ENCODE measurements around the gene NEK10. TPM values are rescaled to one million over a fixed set of nuclear protein-coding genes. Genes with fewer than 3 reads are reported as not detected.

Gene NEK10
- total and polyA plus RNA-seq, 5 donors = 3.1 to 16.9 (median 9.5) TPM

DNA sequence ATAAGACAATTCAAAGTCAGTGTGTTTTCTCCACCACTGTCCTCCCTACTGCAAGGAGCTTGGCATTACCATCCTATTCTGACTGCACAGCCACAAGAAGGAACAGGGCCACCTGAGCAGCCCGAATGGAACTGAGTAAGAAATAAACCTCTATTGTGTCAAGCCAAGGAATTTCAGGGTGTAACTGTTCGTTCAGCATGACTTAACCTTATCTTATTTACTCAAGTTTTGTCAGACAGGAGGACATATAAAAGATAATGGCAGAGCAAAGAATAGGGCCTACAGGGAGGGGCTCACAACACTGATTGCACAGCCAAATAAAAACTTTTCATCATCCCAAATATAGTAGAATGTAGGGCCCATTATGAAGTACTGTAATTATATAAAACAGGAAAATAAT is 236.1 kb downstream of the NEK10 start:
- Histone ChIP-seq H3K27ac (ENCODE audit: low read length) (no peak overlapping the region), H3K9me3 (ENCODE audit: control insufficient read depth, low read length) (no peaks in the 10 kb centered on the region), H3K4me3 (ENCODE audit: low read length) (no peak overlapping the region), H3K27me3 (ENCODE audit: control insufficient read depth, insufficient read depth) (no peaks in the 10 kb centered on the region), H3K4me1 (ENCODE audit: control insufficient read depth, insufficient read depth, low read length) (no peaks in the 10 kb centered on the region)
- ATAC-seq (no peak), DNase-seq (no peak)
- intact Hi-C loops (cut with DNase I) = loop anchor here (10.0 kb wide), 2 partner anchors 122 to 142 kb away; no protein-coding TSS in a partner anchor
- WGBS = 45% methylated on average over 2 of the region's 2 CpGs

GRCh38 chr3:27130796-27131195 is 238.4 kb downstream of the NEK10 start:
- no peaks in the 10 kb centered on the region for H3K4me1 ChIP-seq (ENCODE audit: control insufficient read depth, insufficient read depth, low read length)
- H3K27ac ChIP-seq (ENCODE audit: low read length) = no peak overlapping the region
- ATAC-seq (no peak), DNase-seq (no peak)
- no peak overlapping the region for H3K4me3 ChIP-seq (ENCODE audit: low read length)
- no peaks in the 10 kb centered on the region for H3K9me3 ChIP-seq (ENCODE audit: control insufficient read depth, low read length)
- WGBS = 94% methylated on average over 1 of the region's 1 CpG
- intact Hi-C loops (cut with DNase I) = loop anchor here (10.0 kb wide), 2 partner anchors 124 to 144 kb away; no protein-coding TSS in a partner anchor
- no peaks in the 10 kb centered on the region for H3K27me3 ChIP-seq (ENCODE audit: control insufficient read depth, insufficient read depth)

GRCh38 chr3:27127879-27128278 is 241.3 kb downstream of the NEK10 start:
- no peak overlapping the region for H3K27ac ChIP-seq (ENCODE audit: low read length)
- ATAC-seq (no peak), DNase-seq (no peak)
- intact Hi-C loops (cut with DNase I) = no loop called here
- H3K4me3 ChIP-seq (ENCODE audit: low read length) = no peak overlapping the region
- WGBS = 71% methylated on average over 3 of the region's 3 CpGs
- no peaks in the 10 kb centered on the region for H3K27me3 ChIP-seq (ENCODE audit: control insufficient read depth, insufficient read depth)
- no peaks in the 10 kb centered on the region for H3K4me1 ChIP-seq (ENCODE audit: control insufficient read depth, insufficient read depth, low read length)
- no peaks in the 10 kb centered on the region for H3K9me3 ChIP-seq (ENCODE audit: control insufficient read depth, low read length)

- DNase-seq = no peak
- WGBS = 95% methylated on average over 2 of the region's 2 CpGs
- Histone ChIP-seq H3K27me3 (ENCODE audit: control insufficient read depth, insufficient read depth) (no peaks in the 10 kb centered on the region), H3K4me3 (ENCODE audit: low read length) (no peak overlapping the region), H3K27ac (ENCODE audit: low read length) (no peak overlapping the region), H3K4me1 (ENCODE audit: control insufficient read depth, insufficient read depth, low read length) (no peaks in the 10 kb centered on the region), H3K9me3 (ENCODE audit: control insufficient read depth, low read length) (no peaks in the 10 kb centered on the region)
- ATAC-seq = no peak
- intact Hi-C loops (cut with DNase I) = no loop called here
Measured at GRCh38 chr3:27127195-27127594, 242.0 kb downstream of the NEK10 start.

DNA sequence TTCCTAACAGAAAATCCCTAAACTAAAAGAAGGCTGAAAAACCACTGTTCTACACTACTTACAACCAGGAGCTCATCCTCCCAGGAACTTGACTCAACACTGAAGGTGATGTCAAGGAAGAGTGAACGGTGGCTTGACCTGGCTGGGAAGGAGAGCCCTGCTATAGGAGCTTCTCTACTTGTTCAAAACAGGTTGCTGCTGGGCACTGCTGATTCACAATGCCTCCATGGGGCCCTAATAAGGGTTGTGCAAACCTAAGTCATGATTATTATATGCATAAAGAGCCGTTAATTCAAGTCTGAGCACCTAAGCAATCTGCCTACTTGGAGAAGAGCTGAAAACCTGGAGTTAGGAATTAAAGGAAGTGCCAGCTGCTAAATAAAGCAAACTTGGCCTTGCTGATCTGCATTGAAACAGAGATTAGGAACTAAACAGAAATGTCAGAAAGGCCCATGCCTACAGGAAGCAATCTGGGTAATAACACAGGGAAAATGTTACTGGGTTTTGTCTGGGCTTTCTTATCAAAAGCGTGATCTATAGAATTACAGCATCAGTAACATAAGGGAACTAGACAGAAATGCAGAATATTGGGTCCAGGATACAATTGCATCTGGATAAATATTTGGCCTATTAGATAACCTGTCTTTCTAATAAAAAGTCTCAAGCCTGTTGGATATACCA is 243.2 kb downstream of the NEK10 start:
- ATAC-seq (no peak), DNase-seq (no peak)
- intact Hi-C loops (cut with DNase I) = no loop called here
- 83% methylated on average over 3 of the region's 3 CpGs for whole genome bisulfite sequencing
- H3K4me1 ChIP-seq (ENCODE audit: control insufficient read depth, insufficient read depth, low read length) = no peaks in the 10 kb centered on the region
- H3K27ac ChIP-seq (ENCODE audit: low read length) = no peak overlapping the region
- no peaks in the 10 kb centered on the region for H3K27me3 ChIP-seq (ENCODE audit: control insufficient read depth, insufficient read depth)
- no peaks in the 10 kb centered on the region for H3K9me3 ChIP-seq (ENCODE audit: control insufficient read depth, low read length)
- H3K4me3 ChIP-seq (ENCODE audit: low read length) = no peak overlapping the region

- DNase-seq (no peak), ATAC-seq (no peak)
- 35% methylated on average over 3 of the region's 3 CpGs for WGBS
- intact Hi-C loops (cut with DNase I) = no loop called here
- Histone ChIP-seq H3K27me3 (ENCODE audit: control insufficient read depth, insufficient read depth) (no peaks in the 10 kb centered on the region), H3K9me3 (ENCODE audit: control insufficient read depth, low read length) (no peaks in the 10 kb centered on the region), H3K27ac (ENCODE audit: low read length) (no peak overlapping the region), H3K4me3 (ENCODE audit: low read length) (no peak overlapping the region), H3K4me1 (ENCODE audit: control insufficient read depth, insufficient read depth, low read length) (no peaks in the 10 kb centered on the region)
Measured at GRCh38 chr3:27119639-27120038, 249.5 kb downstream of the NEK10 start.

- Histone ChIP-seq H3K4me3 (ENCODE audit: low read length) (no peak overlapping the region), H3K4me1 (ENCODE audit: control insufficient read depth, insufficient read depth, low read length) (no peaks in the 10 kb centered on the region), H3K27ac (ENCODE audit: low read length) (no peak overlapping the region), H3K27me3 (ENCODE audit: control insufficient read depth, insufficient read depth) (no peaks in the 10 kb centered on the region), H3K9me3 (ENCODE audit: control insufficient read depth, low read length) (no peaks in the 10 kb centered on the region)
- 94% methylated on average over 1 of the region's 1 CpG for WGBS
- no peak for ATAC-seq
- intact Hi-C loops (cut with DNase I) = no loop called here
- no peak for DNase-seq
Measured at GRCh38 chr3:27115352-27115751, 253.8 kb downstream of the NEK10 start.

DNA sequence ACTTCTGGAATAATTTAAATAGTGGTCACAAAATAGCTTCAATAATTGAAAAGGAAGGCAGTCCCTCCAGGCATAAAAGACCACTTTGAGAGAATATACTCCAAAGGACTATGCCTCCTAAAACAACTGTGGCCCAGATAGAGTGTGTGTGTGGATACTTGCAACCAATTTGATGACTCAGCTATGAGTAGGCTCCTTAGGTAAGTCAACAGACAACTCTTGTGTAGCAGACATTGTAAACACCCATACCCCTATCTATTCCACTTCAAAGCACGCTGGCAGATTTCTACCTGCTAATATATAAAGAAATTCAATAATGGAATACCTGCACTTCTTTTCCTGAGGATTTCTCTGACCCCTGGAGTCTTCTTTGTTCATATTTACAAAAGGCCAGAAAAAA is 254.5 kb downstream of the NEK10 start:
- 98% methylated on average over 1 of the region's 1 CpG for WGBS
- Histone ChIP-seq H3K9me3 (ENCODE audit: control insufficient read depth, low read length) (no peaks in the 10 kb centered on the region), H3K4me1 (ENCODE audit: control insufficient read depth, insufficient read depth, low read length) (no peaks in the 10 kb centered on the region), H3K27me3 (ENCODE audit: control insufficient read depth, insufficient read depth) (no peaks in the 10 kb centered on the region), H3K4me3 (ENCODE audit: low read length) (no peak overlapping the region), H3K27ac (ENCODE audit: low read length) (no peak overlapping the region)
- ATAC-seq (no peak), DNase-seq (no peak)
- intact Hi-C loops (cut with DNase I) = no loop called here

- WGBS = 64% methylated on average over 2 of the region's 2 CpGs
- Histone ChIP-seq H3K4me3 (ENCODE audit: low read length) (no peak overlapping the region), H3K27me3 (ENCODE audit: control insufficient read depth, insufficient read depth) (no peaks in the 10 kb centered on the region), H3K27ac (ENCODE audit: low read length) (no peak overlapping the region), H3K4me1 (ENCODE audit: control insufficient read depth, insufficient read depth, low read length) (no peaks in the 10 kb centered on the region), H3K9me3 (ENCODE audit: control insufficient read depth, low read length) (no peaks in the 10 kb centered on the region)
- intact Hi-C loops (cut with DNase I) = no loop called here
- no peak for ATAC-seq
- no peak for DNase-seq
Measured at GRCh38 chr3:27114129-27114528, 255.1 kb downstream of the NEK10 start.

DNA sequence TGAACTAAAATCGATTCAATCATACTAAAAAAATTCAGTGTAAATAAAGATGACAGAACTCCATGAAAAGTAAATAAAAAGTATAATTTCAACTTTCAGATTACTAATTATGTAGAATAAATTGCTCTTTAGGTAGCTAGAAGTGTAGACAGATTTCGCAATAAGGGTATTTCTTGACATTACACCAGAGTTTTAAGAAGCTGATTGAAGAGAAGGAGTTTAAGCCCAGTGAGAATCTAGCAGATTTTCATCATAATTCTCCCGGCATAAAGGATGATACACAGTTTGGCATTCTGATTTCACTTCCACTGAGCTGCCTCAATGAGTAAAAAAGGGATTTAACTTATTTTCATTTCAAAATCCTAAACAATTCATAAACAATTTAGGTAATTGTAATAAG is 259.2 kb downstream of the NEK10 start:
- ATAC-seq = no peak
- H3K27me3 ChIP-seq (ENCODE audit: control insufficient read depth, insufficient read depth) = no peaks in the 10 kb centered on the region
- H3K27ac ChIP-seq (ENCODE audit: low read length) = no peak overlapping the region
- H3K9me3 ChIP-seq (ENCODE audit: control insufficient read depth, low read length) = no peaks in the 10 kb centered on the region
- H3K4me1 ChIP-seq (ENCODE audit: control insufficient read depth, insufficient read depth, low read length) = no peaks in the 10 kb centered on the region
- H3K4me3 ChIP-seq (ENCODE audit: low read length) = no peak overlapping the region
- intact Hi-C loops (cut with DNase I) = no loop called here
- DNase-seq = no peak
- WGBS = 92% methylated on average over 3 of the region's 3 CpGs

DNA sequence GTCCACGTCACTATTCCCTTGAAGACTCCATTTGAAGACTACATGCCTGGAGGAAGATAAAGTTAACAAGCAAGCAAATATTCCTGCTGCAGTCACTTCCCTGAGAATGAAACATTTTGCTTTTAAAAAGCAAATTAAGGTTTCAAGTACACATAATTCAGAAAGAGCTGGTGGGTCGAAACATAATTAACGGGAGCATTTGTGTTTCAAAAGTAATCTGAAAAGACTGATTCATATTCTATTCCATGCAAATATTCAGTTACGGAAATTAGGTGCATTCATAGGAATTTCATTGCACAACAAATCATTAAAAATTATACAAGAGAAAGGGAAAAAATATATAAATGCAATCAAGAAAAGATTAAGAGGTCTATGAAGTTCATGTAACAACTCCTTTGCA is 260.9 kb downstream of the NEK10 start:
- H3K4me1 ChIP-seq (ENCODE audit: control insufficient read depth, insufficient read depth, low read length) = no peaks in the 10 kb centered on the region
- no peaks in the 10 kb centered on the region for H3K9me3 ChIP-seq (ENCODE audit: control insufficient read depth, low read length)
- WGBS = 94% methylated on average over 4 of the region's 4 CpGs
- no peak overlapping the region for H3K27ac ChIP-seq (ENCODE audit: low read length)
- H3K4me3 ChIP-seq (ENCODE audit: low read length) = no peak overlapping the region
- DNase-seq (no peak), ATAC-seq (no peak)
- H3K27me3 ChIP-seq (ENCODE audit: control insufficient read depth, insufficient read depth) = no peaks in the 10 kb centered on the region
- intact Hi-C loops (cut with DNase I) = no loop called here

DNA sequence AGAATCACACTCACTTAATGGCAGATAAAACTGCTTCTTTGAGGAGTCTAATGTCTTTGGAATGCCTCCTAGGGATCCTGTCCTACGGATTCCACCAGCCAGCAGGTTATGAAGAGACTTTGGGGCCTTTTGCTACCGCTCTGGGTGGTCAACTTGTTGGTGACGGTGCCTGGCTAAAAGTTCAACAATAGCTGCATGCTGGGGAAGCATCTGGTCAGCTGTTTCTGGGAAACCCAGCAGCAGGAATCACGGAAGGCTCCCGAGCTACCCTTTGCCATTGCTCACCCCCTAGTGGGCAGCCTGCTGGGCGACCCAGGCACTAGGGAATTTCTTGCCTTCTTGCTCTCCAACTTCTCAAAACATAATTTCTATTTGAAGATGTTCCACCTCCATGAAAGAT is 263.3 kb downstream of the NEK10 start:
- intact Hi-C loops (cut with DNase I) = no loop called here
- ATAC-seq (no peak), DNase-seq (no peak)
- WGBS = 81% methylated on average over 6 of the region's 6 CpGs
- Histone ChIP-seq H3K4me3 (ENCODE audit: low read length) (no peak overlapping the region), H3K9me3 (ENCODE audit: control insufficient read depth, low read length) (no peaks in the 10 kb centered on the region), H3K27me3 (ENCODE audit: control insufficient read depth, insufficient read depth) (no peaks in the 10 kb centered on the region), H3K27ac (ENCODE audit: low read length) (no peak overlapping the region), H3K4me1 (ENCODE audit: control insufficient read depth, insufficient read depth, low read length) (no peaks in the 10 kb centered on the region)

Measured in right cardiac atrium (tissue), 5 donors.